GM18507 (cell line): Measurements from ENCODE around the gene NDUFS7.
"Not testable (repeated sequence)": the region's sequence is repeated elsewhere in the genome, so short reads cannot be mapped to it uniquely, and the experiment has no call there.

Source experiments
- DNase-seq: peaks from one replicate; pipeline ENCODE4 v3.0.0; 2011; ENCODE audit warnings: low read depth; ENCODE audit not compliant: insufficient read length; ENCODE audit errors: extremely low spot score
- FAIRE-seq: peaks from 2 replicates; lab custom pipeline; 2011; peaks lifted over from hg19 to GRCh38; lab: Jason Lieb, UNC

NDUFS7 gene

DNA sequence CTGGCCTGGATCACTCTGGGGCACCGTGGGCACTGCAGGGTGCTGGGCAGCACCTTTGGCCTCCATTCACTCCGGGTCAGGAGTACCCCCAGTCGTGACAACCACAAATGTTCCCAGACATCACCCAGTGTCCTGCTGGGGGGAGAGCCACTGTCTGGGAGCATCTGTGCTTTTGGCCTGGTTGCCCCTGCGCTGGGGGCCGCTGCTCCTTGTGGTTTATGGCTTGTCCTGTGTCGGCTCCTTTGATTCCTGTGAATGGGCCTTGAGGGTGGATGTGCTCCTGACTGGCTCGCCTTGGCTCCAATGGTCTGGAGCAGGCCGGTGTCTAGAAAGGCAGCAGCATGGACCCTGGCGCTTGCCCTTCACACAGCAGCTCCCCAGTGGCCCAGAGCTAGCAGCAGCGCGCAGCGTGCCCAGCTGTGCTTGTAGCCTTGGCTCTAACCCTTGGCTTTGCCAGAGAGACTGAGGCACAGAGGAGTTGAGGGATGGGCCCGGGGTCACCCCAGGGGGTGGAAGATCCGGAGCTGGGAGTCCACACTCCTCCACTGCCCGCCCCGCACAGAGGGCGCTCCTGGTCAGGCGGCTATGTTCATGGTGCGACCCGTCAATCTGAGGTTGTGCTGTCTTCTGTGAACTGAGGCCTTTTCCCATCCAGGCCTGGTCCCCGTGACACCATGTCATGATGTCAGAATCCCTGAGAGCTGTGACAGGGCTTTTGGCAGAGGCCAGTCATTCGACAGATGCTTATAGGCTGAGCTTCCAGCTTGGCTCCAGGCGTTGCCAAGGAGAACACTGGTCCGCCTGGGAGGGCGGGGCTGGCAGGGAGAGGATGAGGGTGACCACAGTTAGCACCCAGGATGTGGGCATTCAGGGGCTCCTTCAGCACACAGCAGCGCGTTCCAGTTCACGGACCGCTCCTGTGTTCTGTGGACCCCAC lies 27.8 kb downstream of the NDUFS7 start:
- DNase-seq = no peak
- FAIRE-seq = no peak

GRCh38 chr19:1412323-1412923 lies 28.7 kb downstream of the NDUFS7 start:
- DNase-seq = no peak
- no peak for FAIRE-seq

GRCh38 chr19:1412995-1413800 lies 29.5 kb downstream of the NDUFS7 start:
- FAIRE-seq (peak; percentile 62), DNase-seq (no peak)

DNA sequence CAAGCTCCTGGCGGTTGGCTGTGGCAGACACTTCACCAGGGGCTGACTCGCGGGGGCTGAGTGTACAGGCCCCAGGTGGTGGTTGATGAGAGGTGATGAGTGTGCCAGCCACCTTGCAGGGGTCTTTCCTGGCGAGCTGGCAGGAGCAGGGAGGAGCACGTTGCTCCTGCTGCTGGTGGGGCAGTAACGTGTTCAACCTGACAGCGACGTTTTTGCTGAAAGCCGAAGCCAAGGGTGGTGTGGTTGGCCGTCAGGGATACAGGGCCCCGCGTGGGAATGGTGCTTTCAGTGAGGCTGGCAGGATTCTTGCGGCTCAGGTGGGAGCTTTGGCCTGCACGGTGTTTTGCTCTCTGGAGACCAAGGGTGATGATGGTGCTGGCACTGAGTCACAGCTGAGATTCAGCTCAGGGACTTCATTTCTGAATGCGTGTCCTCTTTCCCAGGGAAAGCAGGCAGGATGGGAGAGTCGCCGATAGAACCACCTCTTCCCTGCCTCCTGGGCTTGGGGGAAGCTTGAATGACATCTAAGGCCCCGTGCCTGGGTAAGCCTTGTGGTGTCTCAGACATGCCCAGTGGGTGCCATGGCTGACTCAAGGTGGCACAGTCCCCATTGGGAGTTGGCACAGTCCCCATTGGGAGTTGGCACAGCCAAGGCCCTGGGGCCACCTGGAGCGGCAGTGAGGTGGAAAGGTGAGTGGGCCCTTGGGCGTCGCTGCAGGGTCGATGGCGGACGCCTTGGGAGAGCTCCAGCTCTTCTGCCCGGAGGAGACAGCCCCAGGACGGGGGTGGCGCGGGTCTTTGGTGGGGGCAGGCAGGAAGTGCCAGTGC lies 32.5 kb downstream of the NDUFS7 start:
- FAIRE-seq (no peak), DNase-seq (no peak)

DNA sequence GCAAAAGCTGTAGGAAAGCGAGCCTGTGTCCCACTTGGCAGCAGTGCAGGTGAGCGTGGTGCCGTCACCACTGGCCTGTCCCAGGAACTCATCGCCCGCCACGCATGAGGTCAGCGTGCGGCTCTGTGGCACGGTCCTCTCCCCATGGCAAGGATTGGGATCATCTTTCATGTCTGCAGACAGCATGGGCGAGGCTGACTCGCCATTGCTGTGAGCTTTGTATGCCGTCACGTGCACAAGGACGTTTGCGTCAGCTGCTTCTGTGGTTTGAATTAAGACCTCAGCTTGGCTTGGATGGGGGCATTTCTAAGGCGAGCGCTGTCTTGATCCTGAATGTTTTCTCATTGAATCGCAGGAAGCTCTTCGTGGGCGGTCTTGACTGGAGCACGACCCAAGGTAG lies 33.4 kb downstream of the NDUFS7 start:
- DNase-seq (no peak), FAIRE-seq (no peak)

GRCh38 chr19:1417681-1418495 lies 34.2 kb downstream of the NDUFS7 start:
- DNase-seq = no peak
- no peak for FAIRE-seq

DNA sequence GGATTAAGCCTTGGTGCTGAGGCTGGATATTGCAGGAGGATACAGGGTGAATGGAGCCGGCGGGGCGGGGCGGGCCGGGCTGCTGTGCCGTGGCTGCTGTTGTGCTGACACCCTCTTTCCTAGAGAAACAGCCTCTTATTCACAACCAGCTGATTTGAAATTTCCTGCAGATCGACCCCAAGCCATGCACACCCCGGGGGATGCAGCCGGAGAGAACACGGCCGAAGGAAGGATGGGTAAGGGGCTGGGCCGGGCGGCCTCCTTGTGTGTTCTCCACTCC lies 34.7 kb downstream of the NDUFS7 start:
- DNase-seq = no peak
- FAIRE-seq = no peak

DNA sequence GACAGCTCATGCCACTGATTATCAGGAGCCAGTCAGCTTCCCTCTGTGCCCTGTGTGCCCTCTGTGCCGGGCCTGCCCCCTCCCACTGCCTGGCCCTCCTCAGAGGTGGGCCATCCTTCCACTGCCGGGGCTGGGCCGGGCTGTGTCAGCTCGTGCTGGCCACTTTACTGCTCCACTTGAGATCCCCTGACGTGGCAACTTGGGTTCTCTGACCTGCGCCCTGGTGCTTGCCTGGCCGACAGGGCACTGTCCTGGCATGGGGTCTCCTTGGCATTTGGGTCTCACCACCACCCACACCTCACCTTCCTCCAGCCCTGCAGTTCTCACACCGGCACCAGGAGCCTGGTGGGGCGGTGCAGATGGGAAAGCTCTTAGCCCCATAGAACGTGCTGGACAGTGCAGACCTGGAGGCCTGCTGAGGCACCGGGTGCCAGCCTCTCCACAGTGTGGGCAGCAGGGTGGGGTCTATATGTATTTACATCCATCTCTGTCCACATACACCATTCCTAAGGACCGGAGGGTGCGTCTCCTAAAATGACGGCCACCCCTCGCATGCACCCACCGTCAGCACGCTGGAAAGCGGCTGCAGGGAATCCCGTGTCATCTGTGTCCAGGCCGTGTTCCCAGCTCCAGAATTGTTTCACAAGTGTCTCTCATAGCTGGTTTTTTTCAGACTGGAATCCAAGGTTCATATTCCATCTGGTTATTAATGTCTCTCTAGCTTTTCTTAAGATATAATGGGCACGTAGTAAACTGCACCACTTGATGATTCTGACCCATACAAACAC lies 35.4 kb downstream of the NDUFS7 start:
- DNase-seq (no peak), FAIRE-seq (no peak)

DNA sequence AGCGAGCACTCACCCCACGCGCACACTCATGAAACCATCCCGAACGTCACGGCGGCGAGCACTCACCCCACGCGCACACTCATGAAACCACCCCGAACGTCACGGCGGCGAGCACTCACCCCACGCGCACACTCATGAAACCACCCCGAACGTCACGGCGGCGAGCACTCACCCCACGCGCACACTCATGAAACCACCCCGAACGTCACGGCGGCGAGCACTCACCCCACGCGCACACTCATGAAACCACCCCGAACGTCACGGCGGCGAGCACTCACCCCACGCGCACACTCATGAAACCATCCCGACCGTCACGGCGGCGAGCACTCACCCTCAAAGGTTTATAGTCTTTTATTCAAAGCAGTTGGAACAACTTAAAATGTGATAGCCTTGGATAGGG lies 36.4 kb downstream of the NDUFS7 start:
- not testable (repeated sequence) for DNase-seq, FAIRE-seq

DNA sequence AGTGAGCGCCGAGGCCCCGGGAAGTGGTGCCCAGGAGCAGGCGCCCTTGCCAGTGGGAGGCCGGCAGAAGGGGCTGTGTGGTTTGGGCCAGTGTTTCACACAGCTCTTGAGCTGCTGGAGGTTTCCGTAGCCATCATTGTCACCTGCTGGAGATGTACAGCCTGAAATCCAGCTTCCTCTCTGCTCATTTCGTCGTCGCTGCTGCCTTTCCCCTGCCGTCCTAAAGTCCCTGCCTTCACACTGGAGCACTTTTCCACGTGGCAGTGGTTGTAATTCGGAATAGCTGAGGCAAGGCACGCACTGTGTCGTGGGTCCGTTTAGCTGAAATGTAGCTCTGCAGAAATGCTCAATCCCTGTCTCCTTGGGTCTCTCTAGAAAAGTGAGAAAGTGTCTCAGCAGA lies 36.9 kb downstream of the NDUFS7 start:
- FAIRE-seq (no peak), DNase-seq (no peak)

DNA sequence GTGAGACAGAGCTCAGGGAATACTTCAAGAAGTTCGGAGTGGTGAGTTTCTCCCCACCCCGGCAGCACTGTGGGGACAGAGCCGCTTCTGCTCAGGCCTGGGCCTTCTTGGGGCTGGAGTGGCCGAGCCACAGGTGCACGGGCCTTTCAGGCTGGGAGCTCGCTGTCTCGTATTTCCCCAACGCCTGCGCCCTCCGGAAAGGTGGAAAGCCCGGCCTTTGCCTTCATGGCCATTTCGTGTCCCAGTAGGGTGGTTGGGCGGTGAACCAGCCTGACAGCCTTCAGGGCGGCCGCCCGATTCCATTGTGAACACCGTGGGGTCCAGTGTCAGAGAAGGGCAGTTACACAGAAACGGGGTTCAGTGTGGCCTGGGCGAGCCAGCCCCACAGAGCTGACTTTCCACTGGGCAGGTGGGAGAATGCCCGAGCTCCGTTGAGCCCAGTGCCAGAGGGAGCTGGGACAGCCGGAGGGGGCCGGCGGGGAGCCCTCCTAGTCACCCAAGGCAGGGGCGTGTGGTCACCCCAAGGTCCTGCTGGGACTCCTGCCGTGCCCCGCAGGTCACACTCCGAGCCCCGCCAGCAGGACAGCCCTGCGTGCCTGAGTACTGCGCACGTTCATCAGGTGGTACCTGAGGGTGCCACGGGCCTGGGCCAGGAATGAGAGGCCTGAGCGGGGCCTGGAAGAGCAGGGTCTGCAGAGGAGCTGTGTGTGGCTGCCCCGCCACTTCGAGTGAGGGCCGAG lies 37.7 kb downstream of the NDUFS7 start:
- no peak for FAIRE-seq
- no peak for DNase-seq

GRCh38 chr19:1421958-1422305 lies 38.2 kb downstream of the NDUFS7 start:
- DNase-seq (no peak), FAIRE-seq (no peak)

GRCh38 chr19:1422360-1422759 lies 38.7 kb downstream of the NDUFS7 start:
- FAIRE-seq (no peak), DNase-seq (no peak)

DNA sequence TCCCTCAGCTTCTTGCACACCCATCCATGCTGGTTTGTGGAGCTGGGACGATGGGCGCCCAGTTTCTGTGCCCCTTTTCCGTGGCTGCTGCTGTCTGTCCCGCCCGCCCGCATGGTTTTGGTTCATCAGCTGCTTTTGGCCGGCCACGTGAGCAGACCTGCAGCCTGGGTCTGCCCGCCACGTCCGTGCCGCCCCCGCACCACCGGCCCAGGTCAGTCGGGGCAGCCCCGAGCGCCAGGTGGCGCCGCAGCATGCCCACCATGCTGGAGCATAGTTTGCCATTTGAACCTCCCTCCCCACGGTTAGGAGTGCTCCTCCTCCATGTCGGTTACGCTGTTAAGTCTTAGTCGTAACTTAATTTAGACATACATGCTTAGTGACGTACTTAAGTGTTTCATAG lies 39.2 kb downstream of the NDUFS7 start:
- FAIRE-seq = no peak
- DNase-seq = no peak

- DNase-seq = no peak
- FAIRE-seq = no peak
Measured at GRCh38 chr19:1423436-1424191, 39.9 kb downstream of the NDUFS7 start.

- no peak for DNase-seq
- FAIRE-seq = no peak
Measured at GRCh38 chr19:1424192-1424955, 40.7 kb downstream of the NDUFS7 start.
